Muscle of back (tissue), 11 donors: ENCODE data around the gene KIF15. TPM values are rescaled to one million over a fixed set of nuclear protein-coding genes. Genes with fewer than 3 reads are reported as not detected.
"Not testable (repeated sequence)": the region's sequence is repeated elsewhere in the genome, so short reads cannot be mapped to it uniquely, and the experiment has no call there.

Experiments
- DNase-seq, 3 donors: peaks; one replicate each; pipeline versions ENCODE4 v3.0.0 to v3.0.0-alpha.2; 2013
- polyA plus RNA-seq, 10 donors: library from polyadenylated mRNA; unstranded; fragments of 120-200 nt; gene quantifications; one replicate each; pipeline ENCODE4 v1.2.1, GENCODE V29; 2013; ENCODE audit not compliant: insufficient read length in 10 of 10

Gene KIF15
- polyA plus RNA-seq, 10 donors = 8.0 to 21.7 (median 11.4) TPM

DNA sequence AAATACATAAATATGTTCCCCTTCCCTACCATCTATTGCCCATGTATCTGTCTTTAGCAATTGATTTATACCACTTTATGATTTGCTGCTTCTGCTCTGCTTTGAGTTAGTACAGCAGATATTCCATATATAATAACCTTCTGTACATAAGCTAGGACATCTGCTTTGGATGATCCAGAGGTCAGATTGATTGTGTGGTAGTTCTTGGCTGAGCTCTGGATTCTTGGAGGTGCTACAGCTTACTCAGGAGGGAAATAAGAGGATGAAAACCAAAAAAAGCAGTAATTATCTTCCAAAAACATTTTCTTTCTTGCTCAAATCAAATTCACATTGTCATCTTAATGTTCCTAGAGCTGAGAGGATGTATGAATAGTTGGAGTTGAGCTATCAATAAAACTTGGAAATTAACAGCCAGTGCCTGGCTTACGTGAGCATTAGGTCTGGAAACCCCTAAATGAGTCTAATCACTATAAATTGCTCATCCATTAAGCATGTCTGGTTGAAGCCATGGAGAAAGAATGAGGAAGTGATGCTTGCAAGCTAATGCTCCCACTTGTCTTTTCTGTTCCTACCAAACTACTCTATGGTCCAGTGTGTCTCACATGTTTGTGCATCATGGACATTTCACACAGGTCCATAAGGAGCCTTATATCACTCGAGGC is 63.8 kb downstream of the KIF15 start:
- peak in 1 of 3 donors; percentile 5 for DNase-seq

DNA sequence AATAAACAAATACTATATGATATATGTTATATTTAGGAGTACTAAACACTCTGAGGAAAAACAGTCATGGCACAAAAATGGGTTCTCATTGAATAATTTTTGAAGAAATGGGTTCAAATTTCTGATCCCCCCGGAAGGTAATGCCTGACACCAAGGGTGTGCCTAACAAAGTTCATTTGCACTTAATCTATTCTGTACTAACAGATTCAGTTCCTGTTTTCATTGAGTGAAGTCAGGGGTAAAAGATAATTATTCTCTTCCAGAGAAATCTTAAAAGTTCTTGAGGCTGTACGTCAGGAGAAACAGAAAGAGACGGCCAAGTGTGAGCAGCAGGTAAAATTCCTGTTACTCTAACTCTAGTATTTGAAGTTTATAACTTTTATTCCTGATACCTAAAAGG is 65.6 kb downstream of the KIF15 start:
- no peak for DNase-seq

DNA sequence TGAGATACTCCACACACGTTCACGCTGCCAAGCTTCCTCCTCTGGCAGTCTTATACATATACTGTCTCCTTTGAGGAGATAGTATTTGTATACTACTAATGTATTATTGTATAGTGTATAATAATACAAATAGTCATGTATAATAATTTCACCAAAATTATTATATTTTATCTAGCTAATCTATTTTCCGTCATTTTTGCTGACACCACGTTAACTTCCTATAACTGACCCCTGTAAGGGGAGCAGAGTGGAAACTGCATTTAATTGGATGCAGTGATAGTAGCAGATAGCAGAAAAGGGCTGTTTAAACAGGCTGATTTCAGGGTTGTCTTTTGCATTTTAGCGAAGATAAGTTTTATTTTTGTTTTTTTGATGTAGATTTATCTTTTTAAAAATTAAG is 69.6 kb downstream of the KIF15 start:
- no peak for DNase-seq

DNA sequence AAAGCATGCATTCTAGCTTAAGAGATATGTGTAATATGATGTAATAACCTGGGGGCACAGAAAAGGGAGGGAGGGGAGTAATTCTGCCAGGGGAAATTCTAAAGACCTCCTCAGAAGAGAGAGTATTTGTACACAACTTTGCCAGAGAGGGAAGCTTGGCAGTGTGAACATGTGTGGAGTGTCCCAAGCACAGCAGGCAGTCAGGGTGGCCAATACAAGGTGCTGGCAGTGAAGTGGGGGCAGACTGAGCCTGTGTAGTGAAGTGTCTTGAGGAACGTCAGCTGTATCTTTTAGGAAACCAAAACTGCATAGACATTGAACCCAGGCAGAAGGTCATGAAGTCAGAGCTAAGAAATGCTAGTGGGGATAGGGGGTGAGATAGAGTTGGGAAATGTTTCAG is 70.4 kb downstream of the KIF15 start:
- no peak for DNase-seq

DNA sequence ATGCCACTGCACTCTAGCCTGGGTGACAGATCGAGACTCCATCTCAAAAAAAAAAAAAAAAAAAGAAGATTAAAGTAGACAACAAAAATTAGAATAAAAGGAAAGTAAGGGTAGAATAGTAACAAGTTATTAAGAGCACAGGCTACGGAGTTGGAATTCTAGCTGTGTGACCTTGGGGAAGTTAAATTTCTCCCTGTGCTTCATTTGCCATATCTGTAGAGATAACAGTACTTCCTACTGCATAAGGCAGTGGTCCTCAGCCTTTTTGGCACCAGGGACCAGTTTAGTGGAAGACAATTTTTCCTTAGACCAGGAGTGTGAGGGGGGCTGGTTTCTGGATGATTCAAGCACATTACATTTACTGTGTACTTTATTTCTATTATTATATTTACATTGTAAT is 71.4 kb downstream of the KIF15 start:
- no peak for DNase-seq

DNA sequence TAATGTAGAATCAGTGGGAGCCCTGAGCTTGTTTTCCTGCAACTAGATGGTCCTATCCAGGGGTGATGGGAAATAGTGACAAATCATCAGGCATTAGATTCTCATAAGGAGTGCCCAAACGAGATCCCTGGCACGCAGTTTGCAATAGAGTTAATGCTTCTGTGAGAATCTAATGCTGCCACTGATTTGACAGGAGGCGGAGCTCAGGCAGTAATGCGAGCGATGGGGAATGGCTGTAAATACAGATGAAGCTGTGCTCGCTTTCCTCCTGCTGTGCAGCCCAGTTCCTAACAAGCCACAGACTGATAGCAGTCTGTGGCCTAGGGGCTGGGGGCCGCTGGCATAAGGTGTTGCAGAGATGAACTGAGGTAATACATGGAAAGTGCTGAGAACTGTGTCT is 71.8 kb downstream of the KIF15 start:
- DNase-seq = no peak

DNA sequence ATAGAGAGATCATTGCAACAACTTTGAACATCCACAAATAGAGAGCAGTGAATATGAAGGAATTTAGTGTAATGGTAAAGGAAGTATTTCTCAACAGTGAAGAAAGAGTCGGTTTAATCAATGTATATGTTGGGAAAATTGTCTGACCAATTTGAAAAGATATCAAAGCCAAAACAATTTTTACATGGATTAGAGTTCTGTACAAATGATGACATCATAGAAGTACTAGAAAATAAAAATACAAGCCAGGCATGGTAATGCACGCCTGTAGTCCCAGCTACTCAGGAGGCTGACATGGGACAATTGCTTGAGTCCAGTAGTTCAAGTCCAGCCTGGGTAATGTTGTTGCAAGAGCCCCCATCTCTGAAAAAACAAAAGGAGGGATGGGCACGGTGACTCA is 74.1 kb downstream of the KIF15 start:
- no peak for DNase-seq

DNA sequence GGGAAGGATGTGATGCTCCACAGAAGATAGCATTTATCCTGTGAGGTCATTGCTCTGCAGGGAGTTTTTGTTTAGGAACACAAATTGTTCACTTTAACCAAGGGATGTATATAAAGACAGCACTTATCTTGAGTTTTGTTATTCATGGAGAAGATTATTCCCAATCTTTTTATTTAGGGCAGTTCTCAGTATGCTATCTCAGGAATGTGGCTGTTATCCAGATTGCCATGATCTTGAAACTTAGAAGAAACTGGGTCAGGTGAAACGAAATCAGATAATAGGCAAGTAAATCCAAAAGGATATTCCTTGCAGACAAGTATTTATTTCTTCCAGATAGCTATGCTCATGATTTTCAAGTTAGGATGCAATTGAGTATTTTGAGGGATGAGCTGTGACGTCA is 80.8 kb downstream of the KIF15 start:
- no peak for DNase-seq

DNA sequence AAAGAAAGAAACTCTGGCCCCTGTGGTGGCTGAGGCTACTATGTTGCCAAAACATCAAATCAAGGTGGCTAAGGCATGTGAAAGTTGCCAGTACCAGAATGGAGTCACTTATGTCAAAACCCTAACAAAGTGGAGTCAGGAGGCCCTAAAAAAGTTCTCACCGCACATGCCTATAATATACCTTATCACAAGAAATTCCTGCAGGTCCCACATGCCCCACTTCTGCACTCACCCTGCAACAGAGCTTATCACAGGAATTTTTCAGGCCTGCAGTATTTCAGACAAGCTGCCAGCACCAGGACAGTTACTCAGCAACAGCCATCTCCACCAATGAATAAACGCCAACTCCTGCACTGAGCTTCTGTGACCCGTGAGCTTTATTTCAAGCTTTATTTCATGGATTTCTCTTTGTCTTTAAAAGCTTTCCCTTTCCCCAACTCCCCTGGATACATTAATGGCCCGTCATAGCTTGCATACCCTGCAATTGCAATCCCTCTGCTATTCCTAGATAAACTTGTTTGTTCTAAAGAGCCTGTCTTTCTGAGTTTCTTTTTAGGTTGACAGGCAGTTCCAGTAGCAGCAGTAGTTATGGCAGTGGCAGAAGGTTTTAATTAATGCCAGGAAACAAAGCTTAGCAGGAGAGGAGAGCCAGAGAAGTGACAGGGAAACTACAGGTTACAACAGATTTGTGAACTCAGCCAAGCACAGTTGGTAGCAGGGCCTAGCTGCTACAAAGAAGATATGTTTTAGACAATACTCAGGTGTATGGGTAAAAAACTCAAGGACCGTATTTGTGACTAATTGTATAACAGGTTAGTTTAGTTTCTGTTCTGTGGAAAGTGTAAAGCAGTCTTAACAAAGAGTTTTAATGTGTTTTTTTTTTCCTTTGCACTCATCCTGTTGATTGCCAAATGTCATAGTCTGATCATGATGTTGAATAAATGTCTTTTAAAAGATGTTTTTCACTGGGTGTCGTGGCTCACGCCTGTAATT is 84.2 kb downstream of the KIF15 start:
- DNase-seq = no peak

DNA sequence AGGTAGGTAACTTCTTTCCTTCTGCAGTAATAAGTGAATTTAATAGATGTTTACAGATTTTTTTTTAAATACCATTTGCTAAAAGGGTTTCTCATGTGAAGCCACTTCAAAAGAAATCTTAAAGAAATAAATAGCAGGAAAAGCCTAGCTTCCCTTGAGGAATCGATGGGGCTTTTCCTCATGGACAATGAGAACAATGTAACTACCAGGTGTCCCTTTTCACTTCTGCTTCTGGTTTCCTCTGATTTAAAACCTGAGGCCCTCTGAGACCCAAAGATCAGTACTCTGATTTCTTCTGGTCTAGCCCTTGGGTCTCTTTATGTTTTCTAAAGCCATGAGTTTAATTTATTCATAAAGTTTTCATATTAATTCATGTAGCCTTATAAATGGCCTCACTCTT is 87.0 kb downstream of the KIF15 start:
- DNase-seq = no peak

DNA sequence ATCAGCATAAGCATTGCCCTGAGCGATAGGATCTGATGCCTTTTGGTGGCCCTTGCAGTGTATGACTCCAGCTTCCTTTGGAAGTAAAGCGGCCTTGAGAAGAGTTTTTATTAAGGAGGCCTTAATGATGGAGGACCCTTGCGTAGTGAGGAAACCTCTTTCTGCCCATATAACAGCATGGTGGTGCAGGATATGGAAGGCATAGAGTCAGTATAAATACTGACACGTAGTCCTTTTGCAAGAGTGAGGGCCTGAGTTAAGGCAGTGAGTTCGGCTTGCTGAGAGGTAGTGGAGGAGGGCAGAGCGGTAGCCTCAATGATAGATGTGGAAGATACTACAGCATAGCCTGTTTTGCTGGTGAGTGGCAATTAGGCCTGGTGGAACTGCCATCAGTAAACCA is 95.1 kb downstream of the KIF15 start:
- not testable (repeated sequence) for DNase-seq

DNA sequence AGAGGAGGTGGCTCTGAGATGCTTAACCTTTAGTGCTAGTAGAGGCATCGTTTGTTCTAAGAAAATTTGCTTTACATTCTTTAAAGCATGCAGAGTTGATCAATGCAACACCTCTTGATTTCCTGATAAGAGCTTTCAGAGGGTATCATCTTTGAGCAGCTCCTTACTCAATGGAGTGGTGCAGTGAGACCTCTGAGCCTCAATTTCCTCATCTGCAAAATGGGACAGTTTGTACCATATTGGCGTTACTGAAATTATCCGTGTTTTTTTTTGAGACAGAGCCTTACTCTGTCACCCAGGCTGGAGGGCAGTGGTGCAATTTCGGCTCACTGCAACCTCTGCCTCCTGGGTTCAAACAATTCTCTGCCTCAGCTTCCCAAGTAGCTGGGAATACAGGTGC is 98.5 kb downstream of the KIF15 start:
- no peak for DNase-seq

DNA sequence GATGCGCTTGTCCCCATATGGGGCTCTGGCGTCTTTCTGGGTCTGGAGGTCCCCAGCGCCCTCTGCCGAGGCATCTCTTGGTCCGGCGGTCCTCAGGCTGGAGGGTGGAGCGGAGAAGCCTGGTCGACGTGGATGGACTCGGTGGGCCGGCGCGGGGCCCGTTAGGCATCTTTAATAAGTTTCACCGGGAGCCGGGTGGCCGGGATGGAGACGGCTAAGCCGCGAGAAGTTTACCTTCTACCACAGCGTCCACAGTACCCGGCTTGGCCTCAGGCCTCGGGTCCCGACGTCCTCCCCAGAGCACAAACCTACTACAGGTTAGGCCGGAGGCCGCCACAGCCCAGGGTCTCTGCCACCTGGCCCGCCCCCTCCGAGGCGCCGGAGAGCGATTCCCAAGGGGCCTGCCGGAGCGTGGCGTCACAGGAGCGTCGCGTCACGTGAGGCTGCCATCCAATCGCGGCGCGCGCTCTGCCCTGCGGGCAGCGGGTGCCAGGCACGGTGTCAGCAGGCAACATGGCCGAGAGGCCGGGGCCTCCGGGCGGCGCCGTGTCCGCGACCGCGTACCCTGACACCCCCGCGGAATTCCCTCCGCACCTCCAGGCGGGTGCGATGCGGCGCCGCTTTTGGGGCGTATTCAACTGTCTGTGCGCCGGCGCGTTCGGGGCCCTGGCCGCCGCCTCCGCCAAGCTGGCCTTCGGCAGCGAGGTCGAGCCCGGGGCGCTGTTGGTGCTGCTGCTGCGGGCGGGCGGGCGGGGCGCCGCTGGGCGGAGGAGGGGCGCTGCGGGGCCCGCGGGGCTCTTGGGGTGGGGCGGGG is 100.0 kb downstream of the KIF15 start, which contains the start of gene TMEM42:
TSS of gene TMEM42 (plus strand) at position 501 of the 814 bp plus-strand sequence. CDS start at position 514, 13 bp downstream.
- DNase-seq = peak; percentile 89 to 97 (median 95)

DNA sequence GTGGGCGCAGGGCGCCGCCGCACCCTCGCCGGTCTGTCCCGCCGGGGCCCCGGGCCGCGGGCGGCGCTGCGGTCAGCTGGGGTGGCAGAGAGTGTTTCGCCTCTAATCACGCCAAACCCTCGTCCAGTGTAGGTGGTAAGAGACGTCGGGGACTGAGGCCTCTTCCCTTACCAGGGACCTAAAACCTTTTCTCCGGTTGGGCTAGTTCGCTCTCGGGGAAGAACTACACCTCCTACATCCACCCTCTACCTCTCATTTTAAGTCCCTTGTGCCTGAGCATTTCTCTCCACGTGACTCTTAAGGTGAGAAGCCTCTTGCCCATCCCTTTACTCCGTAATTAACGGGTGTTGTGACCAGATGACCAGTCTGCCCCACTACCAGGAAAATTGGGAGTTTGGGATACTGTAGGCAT is 100.6 kb downstream of the KIF15 start:
- DNase-seq = peak; percentile 13 to 73 (median 36)

DNA sequence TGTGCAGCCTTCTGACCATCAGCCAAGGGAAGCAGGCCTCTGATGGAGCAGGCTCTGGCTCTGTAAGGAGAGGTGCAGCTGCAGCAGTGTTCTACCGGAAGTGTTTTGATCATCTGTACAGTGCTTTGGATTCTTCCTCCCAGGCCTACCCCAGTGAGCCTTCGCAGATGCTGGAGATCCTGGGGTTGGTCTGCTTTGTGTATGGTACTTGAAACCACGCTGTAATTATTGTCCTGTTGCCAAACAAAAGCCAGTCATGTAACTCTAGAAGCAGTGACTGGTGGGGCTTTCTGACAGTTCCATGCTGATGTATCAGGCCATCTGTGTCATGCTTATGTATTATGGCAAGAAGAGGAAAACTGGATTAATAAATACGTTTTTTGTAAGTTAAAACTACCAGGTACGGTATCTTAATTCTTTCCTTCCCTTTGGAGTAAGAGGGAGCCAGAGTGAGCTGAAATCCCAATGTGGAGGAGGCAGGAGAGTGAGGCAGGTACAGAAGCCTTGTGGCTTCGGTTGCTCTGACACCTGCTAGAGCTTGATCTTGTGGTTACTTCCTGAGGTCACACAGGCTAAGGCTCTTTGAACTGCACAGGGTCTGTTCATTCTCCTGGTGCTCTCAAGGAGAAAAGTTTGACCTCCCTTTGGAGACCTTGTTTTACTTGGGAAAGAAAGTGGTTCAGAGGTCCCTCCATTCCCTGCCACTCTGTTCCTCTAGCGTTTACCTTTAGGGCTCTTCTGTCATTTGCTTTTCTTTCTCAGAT is 103.9 kb downstream of the KIF15 start:
- peak in 2 of 3 donors; percentile 4 to 20 for DNase-seq

DNA sequence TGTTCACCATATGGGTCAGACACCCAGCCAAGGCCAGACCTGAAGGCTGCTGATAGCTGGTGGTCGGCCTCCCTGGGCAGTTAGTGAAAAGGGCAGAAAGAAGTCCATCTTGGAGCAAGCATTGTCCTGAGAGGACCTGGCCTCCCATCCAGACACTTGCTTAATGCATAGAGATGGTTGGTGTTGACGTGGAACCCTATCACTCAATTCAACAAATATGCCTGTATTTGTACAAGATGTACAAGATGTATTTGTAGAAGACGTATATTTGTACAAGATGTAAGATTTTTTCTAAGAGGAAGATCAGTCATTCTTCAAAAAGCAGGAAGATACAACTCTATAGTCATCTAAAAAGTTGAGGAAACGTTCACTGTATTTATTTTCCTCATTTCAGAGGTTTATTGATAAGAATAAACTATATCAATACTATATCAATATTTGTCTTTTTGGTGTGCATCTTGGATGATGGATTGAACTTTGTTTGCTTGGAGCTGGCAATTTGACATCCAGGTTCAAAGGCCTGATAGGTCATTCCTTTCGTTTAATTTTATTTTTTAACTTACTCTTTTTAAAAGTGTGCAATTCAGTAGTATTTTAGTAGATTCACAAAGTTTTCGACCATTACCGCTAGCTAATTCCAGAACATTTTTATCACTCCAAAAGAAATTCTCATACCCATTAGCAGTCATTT is 106.0 kb downstream of the KIF15 start:
- no peak for DNase-seq

DNA sequence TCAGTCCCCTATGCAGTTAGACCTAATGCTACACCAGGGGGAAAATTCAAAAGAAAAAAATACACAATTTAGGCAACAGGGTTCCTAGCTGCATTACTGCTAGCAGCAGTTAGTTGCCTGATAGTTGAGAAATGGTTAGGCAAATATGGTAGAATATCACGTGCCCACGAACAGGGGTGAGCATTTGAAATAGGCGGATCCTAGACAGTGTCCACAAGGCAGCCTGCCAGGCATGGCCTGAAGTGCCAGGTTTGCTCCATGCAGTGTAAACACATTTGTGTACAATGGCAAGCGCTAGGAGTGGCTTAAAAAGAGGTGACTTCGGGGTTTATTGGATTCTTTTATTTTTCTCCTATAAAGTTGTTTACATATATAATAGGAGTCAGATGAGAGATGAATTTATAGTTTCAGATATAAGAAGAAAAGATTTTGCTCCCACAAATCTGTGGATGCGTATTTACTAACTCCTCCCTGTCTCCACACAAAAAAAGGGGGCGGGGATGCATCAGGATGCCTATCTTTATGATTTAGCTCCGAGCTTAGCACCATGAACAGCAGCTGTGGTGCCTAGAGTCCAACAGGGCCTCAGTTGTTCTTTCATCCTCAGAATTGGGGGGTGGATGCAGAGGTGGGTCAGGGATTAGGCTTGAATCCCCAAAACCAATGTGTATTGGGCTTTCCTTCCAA is 108.9 kb downstream of the KIF15 start:
- no peak for DNase-seq

DNA sequence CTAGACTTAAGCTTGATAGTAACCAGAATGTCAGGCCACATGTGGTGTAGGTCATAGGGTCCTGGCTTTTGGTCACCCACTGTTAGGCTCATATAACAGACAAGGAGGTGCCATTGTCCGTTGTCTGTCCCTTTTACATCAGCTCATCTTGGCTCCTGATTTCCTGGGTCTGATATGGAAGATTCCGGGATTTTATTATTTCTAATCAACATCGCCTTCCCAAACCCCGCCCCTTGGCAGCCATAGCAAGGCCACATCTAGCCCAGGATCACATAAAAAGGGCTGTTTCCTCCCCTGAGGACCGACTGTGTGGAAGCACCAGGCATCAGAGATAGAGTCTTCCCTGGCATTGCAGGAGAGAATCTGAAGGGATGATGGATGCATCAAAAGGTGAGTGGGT is 112.7 kb downstream of the KIF15 start, which contains the start of gene TGM4:
TSS of gene TGM4 (plus strand) at position 301 of the 400 bp plus-strand sequence. CDS start at position 372, 71 bp downstream.
- no peak for DNase-seq

DNA sequence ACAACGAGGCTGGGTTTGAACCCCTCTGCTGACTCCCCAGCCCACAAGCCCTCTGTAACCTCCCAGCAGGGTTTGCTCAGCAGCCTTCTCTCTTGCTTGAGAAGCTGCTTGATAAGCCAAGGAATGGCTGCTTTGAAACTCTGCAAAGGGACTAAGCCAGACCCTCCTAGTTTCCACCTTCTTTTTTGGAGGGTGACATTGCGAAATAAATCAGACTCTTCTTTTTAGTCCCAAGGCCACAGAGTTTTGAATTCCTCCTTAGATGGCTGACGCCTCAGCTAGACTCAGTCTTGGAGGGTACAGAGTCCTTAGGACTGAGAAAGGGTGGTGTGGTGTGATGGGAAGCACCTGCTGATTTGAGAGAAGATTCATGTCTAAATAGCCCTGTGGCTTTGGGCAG is 114.0 kb downstream of the KIF15 start:
- no peak for DNase-seq

DNA sequence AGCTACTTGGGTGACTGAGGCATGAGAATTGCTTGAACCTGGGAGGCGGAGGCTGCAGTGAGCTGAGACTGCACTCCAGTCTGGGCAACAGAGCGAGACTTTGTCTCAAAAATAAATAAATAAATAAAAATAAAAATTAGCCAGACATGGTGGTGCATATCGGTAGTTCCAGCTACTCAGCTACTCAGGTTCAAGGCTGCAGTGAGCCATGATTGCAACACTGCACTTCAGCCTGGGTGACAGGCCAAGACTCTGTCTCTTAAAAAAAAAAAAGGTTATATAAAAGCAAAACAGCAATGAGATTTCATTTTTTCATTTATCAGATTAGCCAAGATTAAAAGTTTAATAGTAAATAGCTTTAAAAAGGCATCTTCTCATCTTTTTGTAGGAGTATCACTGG is 115.7 kb downstream of the KIF15 start:
- DNase-seq = no peak
